Right lobe of liver (tissue), 6 donors: ENCODE results near the gene RBBP8. TPM values are rescaled to one million over a fixed set of nuclear protein-coding genes. Genes with fewer than 3 reads are reported as not detected.

Source experiments
- ATAC-seq, 4 donors: fragments of 200-7000 bp; cut with Tn5 transposase; one replicate each; pipeline ENCODE4 v1.9.1; 2020; ENCODE audit warnings: mild to moderate bottlenecking in 4 of 4, moderate library complexity in 4 of 4
- DNase-seq, 3 donors: peaks; one replicate each; pipeline ENCODE4 v3.0.0-alpha.2; 2020
- H3K27ac ChIP-seq, 3 donors: fragments of 200-600 bp; one replicate each; pipeline ENCODE4 v1.8.0; 2022
- H3K27me3 ChIP-seq, 2 donors: fragments of 200-600 bp; one replicate each; pipeline ENCODE4 v1.8.0; 2022
- H3K36me3 ChIP-seq, 4 donors: fragments of 200-600 bp; sonication (generic) in 1 of 4; one replicate each; pipeline versions ENCODE4 v1.5.1 to v1.8.0; 2017 to 2022; ENCODE audit warnings: control low read depth in 1 of 4
- H3K4me1 ChIP-seq, 4 donors: fragments of 200-600 bp; sonication (generic) in 1 of 4; one replicate each; pipeline versions ENCODE4 v1.5.1 to v1.8.0; 2017 to 2022; ENCODE audit warnings: control low read depth in 1 of 4
- H3K4me3 ChIP-seq, 3 donors: fragments of 200-600 bp; one replicate each; pipeline ENCODE4 v1.8.0; 2022
- H3K9me3 ChIP-seq, 4 donors: fragments of 200-600 bp; sonication (generic) in 1 of 4; one replicate each; pipeline versions ENCODE4 v1.5.1 to v1.8.0; 2017 to 2022; ENCODE audit warnings: control low read depth in 1 of 4
- POLR2A ChIP-seq: fragments of 450-650 bp; IDR thresholded peaks from one replicate; pipeline ENCODE4 v1.6.1; 2017; ENCODE audit warnings: antibody characterized with exemption, mild to moderate bottlenecking
- WGBS: methylation state at CpG from one replicate; pipeline ENCODE4 v1.1.6; 2018; ENCODE audit warnings: low coverage, low lambda C conversion rate; ENCODE audit not compliant: insufficient coverage; ENCODE audit errors: missing lambda C conversion rate; 5-methylcytosine and 5-hydroxymethylcytosine counted together
- intact Hi-C, 2 donors: fragments of 100-400 bp; cut with DNase I; formaldehyde crosslinking; loops; one replicate each; pipeline versions ENCODE4 v1.11.2 to v1.14.1; 2022
- total RNA-seq, 6 experiments: library from RNA; depleted of rRNA in 2 of 6; stranded (reverse); fragments of >200 nt in 2 of 6; fragmentation: NEBNext Ultra II Directional in 3 of 6; extraction: Animal tissue kit (Norgen Biotek cat#: 25700) in 3 of 6; gene quantifications; one replicate each; pipeline versions ENCODE4 v1.1.0 to v1.2.4, GENCODE V29; 2016 to 2023
- TF ChIP-seq, protein P1 (sequence below), 4 donors: fragments of 200-600 bp in 3 of 4; fragments of 450-650 bp in 1 of 4; IDR thresholded peaks; one replicate each; pipeline versions ENCODE4 v1.5.1 to v1.8.0; 2016 to 2022; ENCODE audit warnings: antibody characterized with exemption in 4 of 4, mild to moderate bottlenecking in 2 of 4
- donor health status: DM: no; HTN: yes; CAD: no.
- donor health status: DM: no; HTN: no; CAD: no.
- donor health status: DM: no; HTN: no; CAD: no.
- donor health status: DM: no; HTN: yes; CAD: no.
- donor health status: DM: no; HTN: yes; CAD: no.

Gene RBBP8
- total RNA-seq, 6 experiments from 2014 or later = 8.3 to 24.9 (median 12.4) TPM

DNA sequence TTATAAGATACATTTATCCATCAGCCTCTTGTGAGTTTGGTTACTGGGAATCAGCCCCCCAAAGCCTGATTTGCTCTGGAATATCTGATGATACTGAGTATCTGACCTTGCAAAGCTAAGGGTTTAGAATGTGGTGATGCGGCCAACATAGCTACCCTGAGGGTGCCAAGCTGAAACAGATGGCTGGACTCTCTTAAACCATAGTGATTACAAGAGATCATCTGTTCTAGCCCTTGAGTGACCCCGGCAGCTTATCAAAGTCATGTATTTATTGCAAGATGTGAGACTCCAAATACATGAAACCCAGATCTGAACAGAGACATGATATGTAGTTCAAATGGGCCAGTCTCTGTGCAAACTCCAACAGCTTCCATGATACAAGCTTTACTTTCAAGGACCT is 124.0 kb downstream of the RBBP8 start:
- 82% methylated on average over 2 of the region's 2 CpGs for WGBS
- ATAC-seq = no peak
- DNase-seq = no peak
- H3K27ac ChIP-seq = no peak overlapping the region
- TF ChIP-seq, protein P1, sequence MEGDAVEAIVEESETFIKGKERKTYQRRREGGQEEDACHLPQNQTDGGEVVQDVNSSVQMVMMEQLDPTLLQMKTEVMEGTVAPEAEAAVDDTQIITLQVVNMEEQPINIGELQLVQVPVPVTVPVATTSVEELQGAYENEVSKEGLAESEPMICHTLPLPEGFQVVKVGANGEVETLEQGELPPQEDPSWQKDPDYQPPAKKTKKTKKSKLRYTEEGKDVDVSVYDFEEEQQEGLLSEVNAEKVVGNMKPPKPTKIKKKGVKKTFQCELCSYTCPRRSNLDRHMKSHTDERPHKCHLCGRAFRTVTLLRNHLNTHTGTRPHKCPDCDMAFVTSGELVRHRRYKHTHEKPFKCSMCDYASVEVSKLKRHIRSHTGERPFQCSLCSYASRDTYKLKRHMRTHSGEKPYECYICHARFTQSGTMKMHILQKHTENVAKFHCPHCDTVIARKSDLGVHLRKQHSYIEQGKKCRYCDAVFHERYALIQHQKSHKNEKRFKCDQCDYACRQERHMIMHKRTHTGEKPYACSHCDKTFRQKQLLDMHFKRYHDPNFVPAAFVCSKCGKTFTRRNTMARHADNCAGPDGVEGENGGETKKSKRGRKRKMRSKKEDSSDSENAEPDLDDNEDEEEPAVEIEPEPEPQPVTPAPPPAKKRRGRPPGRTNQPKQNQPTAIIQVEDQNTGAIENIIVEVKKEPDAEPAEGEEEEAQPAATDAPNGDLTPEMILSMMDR (IDR thresholded peaks at IDR 0.05) = no peak
- no peak for TF ChIP-seq POLR2A
- intact Hi-C loops = no loop called here
- H3K27me3 ChIP-seq = no peaks in the 10 kb centered on the region
- no peaks in the 10 kb centered on the region for H3K9me3 ChIP-seq
- H3K36me3 ChIP-seq = no peaks in the 10 kb centered on the region
- no peaks in the 10 kb centered on the region for H3K4me1 ChIP-seq
- H3K4me3 ChIP-seq = no peak overlapping the region

DNA sequence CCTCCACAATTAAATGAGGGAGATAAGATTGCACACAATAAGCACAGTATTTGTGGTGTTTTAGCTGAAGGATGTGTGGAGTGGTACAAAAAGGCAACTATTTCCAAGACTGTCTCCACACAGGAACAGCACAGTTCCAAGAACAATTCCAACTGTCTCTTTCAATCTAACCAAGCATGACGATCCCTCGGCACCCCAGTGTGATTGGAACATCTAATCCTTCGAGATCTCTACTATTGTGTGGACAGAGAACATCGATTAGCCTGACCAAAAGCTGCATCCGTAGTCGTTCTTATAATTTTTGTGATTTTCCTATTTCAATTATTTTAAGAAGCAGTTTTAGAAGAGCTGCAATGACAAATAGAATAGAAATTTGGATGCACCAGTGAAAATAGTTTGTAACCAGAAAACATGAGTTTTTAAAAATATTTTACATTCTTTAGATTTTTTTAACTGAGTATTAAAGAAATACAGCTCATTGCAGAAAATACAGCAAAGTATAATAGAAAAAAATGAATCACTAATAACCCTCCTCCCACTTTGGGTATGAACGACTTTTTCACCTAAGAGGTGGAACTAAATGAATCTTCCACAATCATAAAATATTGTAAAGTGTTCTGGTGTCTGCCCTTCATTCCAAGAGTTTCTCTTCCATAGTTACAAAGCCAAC is 125.8 kb downstream of the RBBP8 start:
- Histone ChIP-seq H3K27me3 (no peaks in the 10 kb centered on the region), H3K36me3 (no peaks in the 10 kb centered on the region), H3K27ac (no peak overlapping the region), H3K4me1 (no peaks in the 10 kb centered on the region), H3K9me3 (no peaks in the 10 kb centered on the region), H3K4me3 (no peak overlapping the region)
- intact Hi-C loops = no loop called here
- DNase-seq = no peak
- no peak for ATAC-seq
- 76% methylated on average over 7 of the region's 7 CpGs for WGBS
- TF ChIP-seq, protein P1 (IDR thresholded peaks at IDR 0.05) = no peak

GRCh38 chr18:23059541-23060465 is 126.7 kb downstream of the RBBP8 start:
- TF ChIP-seq POLR2A = no peak
- Histone ChIP-seq H3K27ac (no peak overlapping the region), H3K36me3 (no peaks in the 10 kb centered on the region), H3K27me3 (no peaks in the 10 kb centered on the region), H3K9me3 (no peaks in the 10 kb centered on the region), H3K4me3 (no peak overlapping the region), H3K4me1 (no peaks in the 10 kb centered on the region)
- intact Hi-C loops = no loop called here
- DNase-seq (no peak), ATAC-seq (no peak)
- WGBS = 61% methylated on average over 9 of the region's 9 CpGs

- Histone ChIP-seq H3K36me3 (no peaks in the 10 kb centered on the region), H3K4me1 (peaks cover 0 to 12% (median 0%) of the 10 kb centered on the region in 4 donors), H3K4me3 (no peak overlapping the region), H3K27me3 (no peaks in the 10 kb centered on the region), H3K27ac (no peak overlapping the region), H3K9me3 (no peaks in the 10 kb centered on the region)
- intact Hi-C loops = no loop called here
- no peak for DNase-seq
- 53% methylated on average over 1 of the region's 1 CpG for WGBS
- no peak for ATAC-seq
- no peak for TF ChIP-seq POLR2A
- TF ChIP-seq, protein P1 (IDR thresholded peaks at IDR 0.05) = no peak
Observed at GRCh38 chr18:23062011-23062410, 128.9 kb downstream of the RBBP8 start.

DNA sequence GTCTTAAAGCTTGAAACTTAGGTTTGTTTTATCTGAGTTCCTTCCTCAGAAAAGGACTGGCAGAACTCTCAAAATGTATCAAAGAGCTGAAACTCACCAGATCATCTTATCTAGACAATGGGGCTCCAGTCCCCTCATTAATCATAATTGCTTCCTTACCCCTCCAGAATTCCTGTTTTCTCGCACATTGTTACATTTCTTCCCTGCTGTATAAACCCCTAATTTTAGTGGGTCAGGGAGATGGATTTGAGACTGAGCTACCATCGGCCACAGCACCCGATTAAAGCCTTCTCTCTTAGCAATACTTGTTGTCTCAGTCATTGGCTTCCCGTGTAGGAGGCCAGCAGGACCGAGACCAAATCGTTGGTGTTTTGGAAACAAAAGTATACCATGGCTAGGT is 130.4 kb downstream of the RBBP8 start:
- no peak for DNase-seq
- 86% methylated on average over 6 of the region's 6 CpGs for WGBS
- H3K36me3 ChIP-seq = no peaks in the 10 kb centered on the region
- no peaks in the 10 kb centered on the region for H3K27me3 ChIP-seq
- no peak overlapping the region for H3K4me3 ChIP-seq
- no peak overlapping the region for H3K27ac ChIP-seq
- TF ChIP-seq POLR2A = no peak
- TF ChIP-seq, protein P1 (IDR thresholded peaks at IDR 0.05) = no peak
- no peaks in the 10 kb centered on the region for H3K9me3 ChIP-seq
- peaks cover 0 to 17% (median 0%) of the 10 kb centered on the region in 4 donors for H3K4me1 ChIP-seq
- no peak for ATAC-seq
- intact Hi-C loops = no loop called here
